Smooth muscle cell of the brain vasculature (primary cell): ENCODE data around the gene IL1A.

Experiments used
- DNase-seq: peaks from one replicate; pipeline ENCODE4 v3.0.0-alpha.2; 2012; ENCODE audit warnings: low read depth, low spot score

IL1A gene

GRCh38 chr2:112818094-112818902 lies 34.0 kb upstream of the IL1A start:
- no peak for DNase-seq

- no peak for DNase-seq
Measured at GRCh38 chr2:112817082-112817689, 32.9 kb upstream of the IL1A start.

- DNase-seq, result peak; percentile 45
Measured at GRCh38 chr2:112814278-112814677, 30.0 kb upstream of the IL1A start.

GRCh38 chr2:112813280-112813966 lies 29.1 kb upstream of the IL1A start:
- DNase-seq, result no peak

GRCh38 chr2:112812318-112813267 lies 28.3 kb upstream of the IL1A start:
- DNase-seq, result no peak

- no peak for DNase-seq
Measured at GRCh38 chr2:112811841-112812306, 27.6 kb upstream of the IL1A start.

- no peak for DNase-seq
Measured at GRCh38 chr2:112811276-112811831, 27.1 kb upstream of the IL1A start.

GRCh38 chr2:112809112-112809511 lies 24.8 kb upstream of the IL1A start:
- no peak for DNase-seq

- DNase-seq, result no peak
Measured at GRCh38 chr2:112807233-112807807, 23.0 kb upstream of the IL1A start.

GRCh38 chr2:112805542-112805941 lies 21.2 kb upstream of the IL1A start:
- no peak for DNase-seq

- DNase-seq, result no peak
Measured at GRCh38 chr2:112803691-112804521, 19.6 kb upstream of the IL1A start.

- no peak for DNase-seq
Measured at GRCh38 chr2:112800881-112801583, 16.7 kb upstream of the IL1A start.

- no peak for DNase-seq
Measured at GRCh38 chr2:112798979-112799975, 15.0 kb upstream of the IL1A start.

GRCh38 chr2:112796486-112796885 lies 12.2 kb upstream of the IL1A start:
- no peak for DNase-seq

- no peak for DNase-seq
Measured at GRCh38 chr2:112795774-112796173, 11.5 kb upstream of the IL1A start.

GRCh38 chr2:112794841-112795240 lies 10.5 kb upstream of the IL1A start:
- DNase-seq, result no peak

GRCh38 chr2:112794131-112794733 lies 9.9 kb upstream of the IL1A start:
- no peak for DNase-seq
